Cardiac muscle cell (in vitro differentiated cells and primary cell): ENCODE data around the gene COL18A1. TPM values are rescaled to one million over a fixed set of nuclear protein-coding genes. Genes with fewer than 3 reads are reported as not detected.
"Not testable (repeated sequence)": the region's sequence is repeated elsewhere in the genome, so short reads cannot be mapped to it uniquely, and the experiment has no call there.

Experiments
- DNase-seq, 2 donors: peaks; one replicate each; pipeline versions ENCODE4 v3.0.0 to v3.0.0-alpha.2; 2010 to 2017; ENCODE audit warnings: low read depth in 1 of 2, low spot score in 1 of 2
- H3K27ac ChIP-seq: fragments of 200-600 bp; sonication (generic); 2 replicates; pipeline ENCODE4 v1.5.1; 2016
- H3K27me3 ChIP-seq: fragments of 200-600 bp; sonication (generic); 2 replicates; pipeline ENCODE4 v1.6.0; 2016; ENCODE audit warnings: control low read depth
- H3K36me3 ChIP-seq: fragments of 200-600 bp; sonication (generic); 2 replicates; pipeline ENCODE4 v1.5.1; 2016; ENCODE audit warnings: control low read depth
- H3K4me1 ChIP-seq: fragments of 200-600 bp; sonication (generic); 2 replicates; pipeline ENCODE4 v1.8.1; 2017; ENCODE audit warnings: low read depth, mild to moderate bottlenecking, mixed run types
- H3K4me3 ChIP-seq: fragments of 200-600 bp; sonication (generic); 2 replicates; pipeline ENCODE4 v1.5.1; 2016; ENCODE audit warnings: mild to moderate bottlenecking
- H3K9me3 ChIP-seq: fragments of 200-600 bp; sonication (generic); 2 replicates; pipeline ENCODE4 v1.5.1; 2017; ENCODE audit warnings: low read depth, mild to moderate bottlenecking, control low read depth
- CTCF ChIP-seq: IDR thresholded peaks from 2 replicates; pipeline ENCODE4 v1.5.1; 2012; ENCODE audit warnings: low read depth, mild to moderate bottlenecking, low read length
- polyA plus RNA-seq: library from polyadenylated mRNA; unstranded; fragments of >200 nt; fragmentation: Nextera tagmentation; extraction: Ambion mirVana; gene quantifications from 2 replicates; pipeline ENCODE4 v1.2.1, GENCODE V29; 2016
- total RNA-seq: library from RNA; depleted of rRNA; stranded (reverse); fragments of >200 nt; gene quantifications from 2 replicates; pipeline ENCODE4 v1.2.3, GENCODE V29; 2016

Gene COL18A1
- total and polyA plus RNA-seq, 2 experiments from 2014 or later = 407 to 1,182 TPM

- Histone ChIP-seq H3K36me3 (no peaks in the 10 kb centered on the region), H3K4me1 (peaks cover 21% of the 10 kb centered on the region), H3K4me3 (no peak overlapping the region), H3K27ac (no peak overlapping the region), H3K9me3 (no peaks in the 10 kb centered on the region), H3K27me3 (no peaks in the 10 kb centered on the region)
- TF ChIP-seq CTCF = no peak
- DNase-seq = no peak
Observed at GRCh38 chr21:45529785-45530422, 124.9 kb downstream of the COL18A1 start.

- Histone ChIP-seq H3K4me3 (no peak overlapping the region), H3K36me3 (no peaks in the 10 kb centered on the region), H3K27ac (no peak overlapping the region), H3K9me3 (no peaks in the 10 kb centered on the region), H3K27me3 (no peaks in the 10 kb centered on the region), H3K4me1 (peaks cover 19% of the 10 kb centered on the region)
- no peak for DNase-seq
- no peak for TF ChIP-seq CTCF
Observed at GRCh38 chr21:45530423-45531113, 125.6 kb downstream of the COL18A1 start.

GRCh38 chr21:45531114-45531392 lies 126.1 kb downstream of the COL18A1 start:
- DNase-seq, H3K4me3 ChIP-seq, H3K9me3 ChIP-seq, H3K27me3 ChIP-seq, H3K36me3 ChIP-seq, H3K27ac ChIP-seq: not testable (repeated sequence)
- H3K4me1 ChIP-seq = peaks cover 17% of the 10 kb centered on the region

- Histone ChIP-seq H3K27ac (no peak overlapping the region), H3K9me3 (no peaks in the 10 kb centered on the region), H3K27me3 (no peaks in the 10 kb centered on the region), H3K4me1 (peaks cover 17% of the 10 kb centered on the region), H3K36me3 (no peaks in the 10 kb centered on the region), H3K4me3 (no peak overlapping the region)
- no peak for TF ChIP-seq CTCF
- no peak for DNase-seq
Observed at GRCh38 chr21:45531393-45532215, 126.6 kb downstream of the COL18A1 start.

GRCh38 chr21:45532826-45533360 lies 127.9 kb downstream of the COL18A1 start:
- no peak for DNase-seq

More at GRCh38 chr21:45532826-45533360, 127.9 kb downstream of the COL18A1 start:
- Histone ChIP-seq H3K27me3 (no peaks in the 10 kb centered on the region), H3K4me1 (peaks cover 17% of the 10 kb centered on the region), H3K9me3 (no peaks in the 10 kb centered on the region), H3K36me3 (no peaks in the 10 kb centered on the region), H3K4me3 (no peak overlapping the region), H3K27ac (no peak overlapping the region)
- no peak for TF ChIP-seq CTCF
